ENCODE results near the gene SLC48A1. TPM values are rescaled to one million over a fixed set of nuclear protein-coding genes. Genes with fewer than 3 reads are reported as not detected.
"Not testable (repeated sequence)": the region's sequence is repeated elsewhere in the genome, so short reads cannot be mapped to it uniquely, and the experiment has no call there.

Gene SLC48A1
- total RNA-seq, 1 experiment from 2014 or later: 20.0 TPM

GRCh38 chr12:47815447-47815846, 42.4 kb downstream of the SLC48A1 start:
- intact Hi-C loops (cut with micrococcal nuclease); POLR2A ChIA-PET; H3K36me3 ChIP-seq (ENCODE audit: control insufficient read depth in 1 of 2, insufficient read depth in 2 of 2, low read length in 2 of 2); H3K27ac ChIP-seq (ENCODE audit: low read depth, low read length); H3K27me3 ChIP-seq (ENCODE audit: insufficient read depth, low read length); DNase-seq (ENCODE audit: low read depth, low spot score); H2AFZ ChIP-seq (ENCODE audit: low read depth, low read length, poor library complexity, severe bottlenecking); H3K9ac ChIP-seq (ENCODE audit: low read length); CTCF ChIA-PET; H3K9me3 ChIP-seq (ENCODE audit: control insufficient read depth in 1 of 2, insufficient read depth in 1 of 2, low read depth in 1 of 2, low read length in 2 of 2); H3K4me2 ChIP-seq (ENCODE audit: low read length); ATAC-seq; BruUV-seq (replicated peaks); RAD21 ChIA-PET (ENCODE audit: low non-redundant PET in 1 of 2, low total read pairs in 2 of 2, uncharacterized antibody in 2 of 2, unreplicated experiment in 2 of 2); H3K4me3 ChIP-seq (replicated peaks in 1 of 2; ENCODE audit: low read depth in 1 of 2, low read length in 2 of 2); H4K20me1 ChIP-seq (ENCODE audit: insufficient read depth); H3K9me2 ChIP-seq (ENCODE audit: insufficient read depth): not testable (repeated sequence)
- Histone ChIP-seq H3K79me2 (ENCODE audit: insufficient read depth, low read length) (peaks cover 91% of the 10 kb centered on the region), H3K4me1 (ENCODE audit: control insufficient read depth in 1 of 2, insufficient read depth in 2 of 2, low read length in 2 of 2) (peaks cover 41 to 90% of the 10 kb centered on the region in 2 experiments)

- peaks cover 47 to 90% of the 10 kb centered on the region in 2 experiments for H3K4me1 ChIP-seq (ENCODE audit: control insufficient read depth in 1 of 2, insufficient read depth in 2 of 2, low read length in 2 of 2)
- BruUV-seq (replicated peaks): no TSS peak
- no peak overlapping the region for H3K9ac ChIP-seq (ENCODE audit: low read length)
- no peak for TF ChIP-seq POLR2AphosphoS5 (IDR thresholded peaks at IDR 0.05; ENCODE audit: low read depth, low read length)
- no peak for TF ChIP-seq CEBPB (IDR thresholded peaks at IDR 0.05; ENCODE audit: low read depth)
- TF ChIP-seq EZH2phosphoT487 (IDR thresholded peaks at IDR 0.05; ENCODE audit: borderline replicate concordance): no peak
- no peak for TF ChIP-seq REST (IDR thresholded peaks at IDR 0.05; ENCODE audit: low read depth)
- no peak for TF ChIP-seq FOSL1 (IDR thresholded peaks at IDR 0.05; ENCODE audit: low read depth)
- TF ChIP-seq CBX3 (IDR thresholded peaks at IDR 0.05; ENCODE audit: low read depth): no peak
- TF ChIP-seq ZBTB33 (IDR thresholded peaks at IDR 0.05; ENCODE audit: extremely low read depth, insufficient replicate concordance, low read length): no peak
- no peak for TF ChIP-seq ZFX (IDR thresholded peaks at IDR 0.05)
- TF ChIP-seq ZNF274 (IDR thresholded peaks at IDR 0.05; ENCODE audit: low read depth, low read length): no peak
- TF ChIP-seq RAD21 (IDR thresholded peaks at IDR 0.05; ENCODE audit: low read depth): no peak
- no peak for TF ChIP-seq MAX (IDR thresholded peaks at IDR 0.05)
- TF ChIP-seq EGR1 (IDR thresholded peaks at IDR 0.05; ENCODE audit: low read depth): no peak
These were observed 43.6 kb downstream of the SLC48A1 start for GRCh38 chr12:47816403-47817271.

More at GRCh38 chr12:47816403-47817271, 43.6 kb downstream of the SLC48A1 start:
- no peaks in the 10 kb centered on the region for H4K20me1 ChIP-seq (ENCODE audit: insufficient read depth)
- RAD21 ChIA-PET (ENCODE audit: low non-redundant PET in 1 of 2, low total read pairs in 2 of 2, uncharacterized antibody in 2 of 2, unreplicated experiment in 2 of 2): no interaction called here
- POLR2A ChIA-PET: interaction anchor here (2.2 kb wide), 1 partner anchor 12 kb away, joined by 8 read pairs; no protein-coding TSS in a partner anchor
- H3K79me2 ChIP-seq (ENCODE audit: insufficient read depth, low read length): peaks cover 79% of the 10 kb centered on the region
- no peak overlapping the region for H2AFZ ChIP-seq (ENCODE audit: low read depth, low read length, poor library complexity, severe bottlenecking)
- no peaks in the 10 kb centered on the region for H3K27me3 ChIP-seq (ENCODE audit: insufficient read depth, low read length)
- intact Hi-C loops (cut with micrococcal nuclease): no loop called here
- no peak overlapping the region for H3K4me3 ChIP-seq (replicated peaks in 1 of 2; ENCODE audit: low read depth in 1 of 2, low read length in 2 of 2)
- no peaks in the 10 kb centered on the region for H3K36me3 ChIP-seq (ENCODE audit: control insufficient read depth in 1 of 2, insufficient read depth in 2 of 2, low read length in 2 of 2)
- CTCF ChIA-PET: interaction anchor here (1.1 to 2.9 kb wide), 3 partner anchors 12 to 21 kb away, joined by 3 to 26 read pairs (median 7); no protein-coding TSS in a partner anchor
- H3K9me3 ChIP-seq (ENCODE audit: control insufficient read depth in 1 of 2, insufficient read depth in 1 of 2, low read depth in 1 of 2, low read length in 2 of 2): no peaks in the 10 kb centered on the region
- no peaks in the 10 kb centered on the region for H3K9me2 ChIP-seq (ENCODE audit: insufficient read depth)
- H3K4me2 ChIP-seq (ENCODE audit: low read length): peak overlapping the region; percentile 100
- H3K27ac ChIP-seq (ENCODE audit: low read depth, low read length): no peak overlapping the region; the same call in 1 of the 2 replicates
- ATAC-seq: no peak
- DNase-seq (ENCODE audit: low read depth, low spot score): no peak
